NCI-H774 (cell line): ENCODE measurements around the gene FAM187B.
"Not testable (repeated sequence)": the region's sequence is repeated elsewhere in the genome, so short reads cannot be mapped to it uniquely, and the experiment has no call there.

Experiments used
- DNase-seq: peaks from one replicate; lab custom pipeline; 2025; lab: John Stamatoyannopoulos, UW

Gene FAM187B

GRCh38 chr19:35262101-35262761 lies 33.7 kb upstream of the FAM187B start:
- no peak for DNase-seq

- DNase-seq, result no peak
Observed at GRCh38 chr19:35261356-35262100, 33.0 kb upstream of the FAM187B start.

GRCh38 chr19:35260694-35261304 lies 32.3 kb upstream of the FAM187B start:
- no peak for DNase-seq

- DNase-seq, result no peak
Observed at GRCh38 chr19:35257113-35257461, 28.5 kb upstream of the FAM187B start.

GRCh38 chr19:35256566-35256965 lies 28.0 kb upstream of the FAM187B start:
- no peak for DNase-seq

- DNase-seq, result no peak
Observed at GRCh38 chr19:35254341-35255297, 26.1 kb upstream of the FAM187B start.

- DNase-seq, result no peak
Observed at GRCh38 chr19:35253316-35254286, 25.1 kb upstream of the FAM187B start.

- DNase-seq, result no peak
Observed at GRCh38 chr19:35251456-35251855, 22.9 kb upstream of the FAM187B start.

- DNase-seq, result peak; percentile 56
Observed at GRCh38 chr19:35249848-35250711, 21.5 kb upstream of the FAM187B start.

GRCh38 chr19:35249146-35249847 lies 20.8 kb upstream of the FAM187B start:
- DNase-seq, result no peak

- peak; percentile 94 for DNase-seq
Observed at GRCh38 chr19:35248310-35249145, 20.0 kb upstream of the FAM187B start, which contains the start of gene LSR. Gene LSR (plus strand): TSS chr19:35249002. CDS start chr19:35249023, 21 bp downstream.

- DNase-seq, result peak; percentile 91
Observed at GRCh38 chr19:35247526-35248309, 19.2 kb upstream of the FAM187B start.

- DNase-seq, result no peak
Observed at GRCh38 chr19:35246466-35247092, 18.0 kb upstream of the FAM187B start.

- DNase-seq, result no peak
Observed at GRCh38 chr19:35241417-35241816, 12.9 kb upstream of the FAM187B start.

GRCh38 chr19:35240327-35240726 lies 11.8 kb upstream of the FAM187B start:
- DNase-seq, result no peak

- not testable (repeated sequence) for DNase-seq
Observed at GRCh38 chr19:35239597-35239996, 11.1 kb upstream of the FAM187B start.
